Measurements from ENCODE around the gene MAP7D1.
"Not testable (repeated sequence)": the region's sequence is repeated elsewhere in the genome, so short reads cannot be mapped to it uniquely, and the experiment has no call there.

The MAP7D1 gene

GRCh38 chr1:36166136-36166535 is 10.2 kb downstream of the MAP7D1 start:
- DNase-seq = no peak

- DNase-seq = peak in 2 of 56 donors; percentile 10 to 33
These were observed 11.3 kb downstream of the MAP7D1 start for GRCh38 chr1:36166938-36167905.

- DNase-seq = no peak
These were observed 12.6 kb downstream of the MAP7D1 start for GRCh38 chr1:36168514-36168913.

GRCh38 chr1:36170643-36171412 is 14.9 kb downstream of the MAP7D1 start:
- no peak for DNase-seq

GRCh38 chr1:36172017-36172747 is 16.2 kb downstream of the MAP7D1 start:
- no peak for DNase-seq

- peak in 5 of 56 donors; percentile 15 to 61 (median 43) for DNase-seq
These were observed 17.0 kb downstream of the MAP7D1 start for GRCh38 chr1:36172983-36173382.

GRCh38 chr1:36174713-36175112 is 18.8 kb downstream of the MAP7D1 start:
- DNase-seq = no peak

- peak in 24 of 56 donors; percentile 10 to 67 (median 40) for DNase-seq
These were observed 19.5 kb downstream of the MAP7D1 start for GRCh38 chr1:36175137-36176095.

GRCh38 chr1:36176106-36176949 is 20.4 kb downstream of the MAP7D1 start:
- no peak for DNase-seq

GRCh38 chr1:36177589-36178431 is 21.9 kb downstream of the MAP7D1 start:
- DNase-seq = peak in 8 of 56 donors; percentile 19 to 53 (median 36)

GRCh38 chr1:36178471-36179219 is 22.7 kb downstream of the MAP7D1 start:
- DNase-seq = no peak

GRCh38 chr1:36179220-36179600 is 23.2 kb downstream of the MAP7D1 start:
- DNase-seq = no peak

GRCh38 chr1:36182734-36183133 is 26.8 kb downstream of the MAP7D1 start:
- DNase-seq = no peak

GRCh38 chr1:36183309-36183856 is 27.4 kb downstream of the MAP7D1 start:
- DNase-seq = no peak

- peak; percentile 39 to 91 (median 77) for DNase-seq
These were observed 32.0 kb downstream of the MAP7D1 start for GRCh38 chr1:36187800-36188593.

- not testable (repeated sequence) for DNase-seq
These were observed 40.8 kb downstream of the MAP7D1 start for GRCh38 chr1:36196805-36197204.
